HG02610 (cell line): ENCODE results near the gene LARP1.
A peak's percentile ranks its signal among the peaks of the same experiment; 100 is the strongest.

Experiments
- ATAC-seq: cut with Tn5 transposase; IDR thresholded peaks from one replicate; pipeline ENCODE4 v1.9.1; 2021; ENCODE audit warnings: mild to moderate bottlenecking, moderate library complexity; ENCODE audit not compliant: unreplicated experiment

The LARP1 gene

GRCh38 chr5:154788212-154788611, 33.0 kb downstream of the LARP1 start:
- no peak for ATAC-seq

DNA sequence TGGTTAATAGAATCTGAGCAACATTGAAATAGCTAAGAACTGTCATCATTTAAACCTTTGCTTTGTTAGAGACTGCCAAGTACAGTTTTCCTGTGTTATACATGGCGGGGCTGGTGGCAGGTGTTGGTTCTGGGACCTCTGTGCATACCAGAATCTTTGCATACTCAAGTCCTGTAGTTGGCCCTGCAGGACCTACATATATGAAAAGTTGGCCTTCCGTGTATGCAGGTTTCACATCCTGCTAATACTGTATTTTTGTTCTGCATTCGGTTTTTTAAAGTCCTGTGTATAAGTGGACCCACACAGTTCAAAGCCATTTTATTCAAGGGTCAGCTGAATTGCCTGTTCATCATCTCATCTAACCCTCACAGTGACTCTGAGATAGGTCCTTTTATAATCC, 36.4 kb downstream of the LARP1 start:
- peak; percentile 65 for ATAC-seq

DNA sequence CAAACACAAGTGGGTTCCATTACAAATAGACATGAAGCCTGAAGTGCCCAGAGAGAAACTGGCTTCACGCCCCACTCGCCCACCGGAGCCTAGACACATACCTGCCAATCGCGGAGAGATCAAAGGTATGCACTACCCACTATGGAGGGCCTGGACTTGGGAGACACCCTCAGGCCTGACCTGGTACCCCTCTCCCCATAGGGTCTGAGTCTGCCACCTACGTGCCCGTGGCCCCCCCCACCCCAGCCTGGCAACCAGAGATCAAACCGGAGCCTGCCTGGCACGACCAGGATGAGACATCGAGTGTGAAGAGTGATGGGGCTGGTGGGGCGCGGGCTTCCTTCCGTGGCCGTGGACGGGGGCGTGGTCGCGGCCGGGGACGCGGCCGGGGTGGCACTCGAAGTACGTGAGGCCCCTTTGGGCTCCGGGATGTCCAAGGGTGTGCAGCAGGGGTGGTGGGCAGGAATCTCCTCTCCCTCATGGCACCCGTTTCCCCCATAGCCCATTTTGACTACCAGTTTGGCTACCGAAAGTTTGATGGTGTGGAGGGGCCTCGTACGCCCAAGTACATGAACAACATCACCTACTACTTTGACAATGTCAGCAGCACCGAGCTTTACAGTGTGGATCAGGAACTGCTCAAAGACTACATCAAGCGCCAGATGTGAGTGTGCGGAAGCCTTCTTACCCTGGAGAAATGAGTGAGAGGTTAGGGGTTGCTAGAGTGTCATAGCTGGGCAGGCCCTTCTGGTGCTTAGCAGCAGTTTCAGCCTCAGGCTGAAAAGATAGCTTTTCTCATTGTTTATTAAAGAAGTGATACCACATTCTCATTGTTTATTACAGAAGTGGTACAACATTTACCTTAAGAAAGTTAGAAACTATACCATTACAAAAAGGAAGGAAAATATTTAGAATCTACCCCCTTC, 38.7 kb downstream of the LARP1 start:
- no peak for ATAC-seq

- no peak for ATAC-seq
Observed at GRCh38 chr5:154794525-154795234, 39.5 kb downstream of the LARP1 start.

DNA sequence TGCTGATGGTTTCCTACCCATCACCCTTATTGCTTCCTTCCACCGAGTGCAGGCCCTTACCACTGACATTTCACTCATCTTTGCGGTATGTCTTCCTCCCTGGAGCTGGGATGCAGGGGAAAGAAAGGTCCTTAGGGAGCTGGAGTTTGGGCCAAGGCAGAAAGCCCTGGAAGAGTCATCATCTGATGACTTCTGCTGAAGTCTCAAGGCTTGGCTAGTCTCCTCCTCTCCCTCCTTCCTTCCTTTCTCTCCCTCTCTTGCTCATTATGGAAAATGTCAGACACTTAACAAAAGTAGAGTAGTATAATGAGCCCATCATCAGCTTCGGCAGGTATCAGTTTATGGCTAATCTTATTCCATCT, 40.0 kb downstream of the LARP1 start:
- no peak for ATAC-seq

DNA sequence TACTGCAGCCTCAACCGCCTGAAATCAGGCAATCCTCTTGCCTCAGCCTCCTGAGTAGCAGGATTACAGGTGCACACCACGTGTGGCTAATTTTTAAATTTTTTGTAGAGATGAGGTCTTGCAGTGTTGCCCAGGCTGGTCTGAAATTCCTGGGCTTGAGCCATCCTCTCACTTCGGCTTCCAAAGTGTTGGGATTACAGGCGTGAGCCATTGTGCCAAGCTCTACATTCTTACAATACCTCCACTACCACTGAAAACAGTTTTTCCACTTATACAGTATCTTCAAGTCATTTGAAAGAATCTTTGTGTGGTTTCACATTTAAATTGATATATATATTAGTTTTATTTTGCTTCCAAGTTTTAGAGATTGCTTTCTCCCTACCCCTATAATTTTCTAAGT, 42.6 kb downstream of the LARP1 start:
- no peak for ATAC-seq

DNA sequence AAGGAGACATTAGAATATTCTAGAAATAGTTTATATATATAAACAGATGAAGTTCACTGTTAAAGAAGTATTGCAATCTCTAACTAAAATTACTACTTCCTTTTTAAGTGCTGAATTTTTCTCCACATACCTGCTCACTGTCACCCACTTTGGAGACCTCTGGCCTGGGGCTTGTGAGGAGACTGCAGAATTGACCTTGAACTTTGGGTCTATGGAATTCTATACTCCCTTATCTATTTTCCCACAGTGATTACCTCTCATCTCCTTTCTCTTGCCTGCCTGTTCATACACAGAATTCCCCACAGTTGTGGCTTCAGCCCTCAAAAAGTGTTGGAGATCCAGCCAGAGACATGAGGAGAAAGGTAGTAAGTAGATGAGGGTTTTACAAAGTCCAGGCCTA, 45.4 kb downstream of the LARP1 start:
- no peak for ATAC-seq

GRCh38 chr5:154801083-154801482, 45.9 kb downstream of the LARP1 start:
- ATAC-seq = peak; percentile 67

GRCh38 chr5:154802050-154802449, 46.9 kb downstream of the LARP1 start:
- ATAC-seq = no peak

GRCh38 chr5:154806176-154806575, 51.0 kb downstream of the LARP1 start:
- ATAC-seq = no peak

- ATAC-seq = no peak
Observed at GRCh38 chr5:154811239-154811638, 56.1 kb downstream of the LARP1 start.

DNA sequence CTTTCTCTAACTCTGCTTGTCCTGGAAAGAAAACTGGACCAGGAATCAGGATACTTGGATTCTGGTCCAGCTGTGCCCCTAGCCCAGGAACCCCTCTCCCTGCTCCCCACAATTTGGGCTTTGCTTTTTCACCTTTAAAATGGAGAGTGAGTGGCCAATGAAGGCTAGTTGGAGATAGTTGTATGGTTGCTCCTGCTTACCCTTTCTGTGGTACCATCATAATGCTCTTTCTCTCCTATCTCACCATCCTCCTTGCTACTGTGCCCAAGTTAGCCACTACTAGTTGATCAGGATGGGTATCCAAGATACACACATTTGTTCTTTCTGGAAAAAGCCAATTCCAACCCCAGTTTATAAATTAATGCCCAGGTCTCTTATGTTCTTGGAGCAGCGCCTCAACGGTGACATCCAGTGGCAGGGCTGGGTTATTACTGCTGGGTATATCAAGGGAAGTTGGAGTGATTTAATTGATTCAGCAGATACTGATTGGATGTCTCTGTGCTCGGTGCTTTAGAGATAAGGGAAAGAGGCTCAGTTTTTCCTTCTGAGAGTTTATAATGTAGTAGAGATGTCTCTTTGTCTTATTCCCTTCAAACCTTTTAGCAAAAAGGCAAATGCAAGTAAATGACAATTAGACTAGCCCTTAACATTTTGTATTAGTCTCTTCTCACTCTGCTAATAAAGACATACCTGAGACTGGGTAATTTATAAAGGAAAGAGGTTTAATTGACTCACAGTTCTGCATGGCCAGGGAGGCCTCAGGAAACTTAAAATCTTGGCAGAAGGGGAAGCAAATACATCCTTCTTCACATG, 56.7 kb downstream of the LARP1 start:
- ATAC-seq = peak; percentile 67

- ATAC-seq = no peak
Observed at GRCh38 chr5:154813158-154813557, 58.0 kb downstream of the LARP1 start.

GRCh38 chr5:154813736-154814135, 58.6 kb downstream of the LARP1 start:
- ATAC-seq = no peak

GRCh38 chr5:154815025-154815424, 59.8 kb downstream of the LARP1 start:
- ATAC-seq = no peak

DNA sequence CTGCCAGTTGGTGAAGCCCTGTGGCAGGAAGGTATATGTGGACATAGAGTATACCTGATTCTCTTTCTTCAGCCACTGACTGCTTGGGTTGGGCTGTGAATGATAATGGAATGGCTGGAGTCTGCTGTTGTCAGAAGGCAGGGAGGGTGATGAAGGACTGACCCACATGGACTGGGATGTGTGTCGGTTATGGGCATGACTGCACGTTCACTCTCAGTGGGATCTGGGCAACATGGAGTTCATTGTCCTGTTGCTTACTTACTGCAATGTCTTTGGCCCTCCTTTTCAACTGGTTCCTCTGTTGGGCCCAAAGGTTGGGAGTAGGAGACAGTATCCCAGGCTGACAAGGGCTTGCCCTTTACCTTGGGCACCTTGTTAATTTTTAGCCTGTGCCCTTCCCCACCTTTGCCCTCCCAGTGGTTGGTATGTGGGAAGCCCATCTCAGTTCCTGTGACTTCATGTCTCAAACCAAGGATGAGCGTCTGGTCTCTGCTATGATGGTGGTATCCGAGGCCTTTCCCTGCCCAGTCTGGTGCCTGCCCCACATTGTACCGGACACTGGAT, 60.6 kb downstream of the LARP1 start:
- ATAC-seq = no peak

DNA sequence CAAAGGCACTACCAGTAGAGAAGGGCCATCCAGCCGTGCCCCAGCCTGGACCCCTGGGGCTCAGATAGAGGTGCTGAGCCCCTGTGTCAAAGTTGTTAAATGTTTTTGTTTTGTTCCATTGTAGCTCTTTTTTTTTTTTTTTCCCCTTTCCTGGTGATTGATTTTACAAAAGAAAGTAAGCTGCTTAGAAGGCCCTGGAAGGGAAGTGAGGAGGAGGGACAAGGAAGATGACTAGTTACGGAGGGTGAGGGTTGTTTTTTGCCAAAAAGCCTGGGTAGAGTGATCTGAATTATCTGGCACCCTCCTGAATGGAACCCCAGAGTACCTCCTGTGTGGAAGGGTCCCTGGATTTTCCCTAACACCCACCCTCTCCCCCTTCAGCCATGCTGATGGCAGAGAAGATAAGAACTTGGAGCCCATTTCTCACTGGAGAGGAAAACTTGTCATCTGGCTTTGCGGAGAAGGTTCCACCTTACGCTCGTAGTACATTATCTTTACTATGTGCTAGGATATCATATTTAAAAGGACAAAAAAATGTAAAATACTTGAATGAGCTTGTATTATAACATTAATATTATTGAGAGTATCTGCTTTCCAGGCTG, 61.8 kb downstream of the LARP1 start:
- no peak for ATAC-seq

GRCh38 chr5:154817815-154818214, 62.6 kb downstream of the LARP1 start:
- no peak for ATAC-seq

DNA sequence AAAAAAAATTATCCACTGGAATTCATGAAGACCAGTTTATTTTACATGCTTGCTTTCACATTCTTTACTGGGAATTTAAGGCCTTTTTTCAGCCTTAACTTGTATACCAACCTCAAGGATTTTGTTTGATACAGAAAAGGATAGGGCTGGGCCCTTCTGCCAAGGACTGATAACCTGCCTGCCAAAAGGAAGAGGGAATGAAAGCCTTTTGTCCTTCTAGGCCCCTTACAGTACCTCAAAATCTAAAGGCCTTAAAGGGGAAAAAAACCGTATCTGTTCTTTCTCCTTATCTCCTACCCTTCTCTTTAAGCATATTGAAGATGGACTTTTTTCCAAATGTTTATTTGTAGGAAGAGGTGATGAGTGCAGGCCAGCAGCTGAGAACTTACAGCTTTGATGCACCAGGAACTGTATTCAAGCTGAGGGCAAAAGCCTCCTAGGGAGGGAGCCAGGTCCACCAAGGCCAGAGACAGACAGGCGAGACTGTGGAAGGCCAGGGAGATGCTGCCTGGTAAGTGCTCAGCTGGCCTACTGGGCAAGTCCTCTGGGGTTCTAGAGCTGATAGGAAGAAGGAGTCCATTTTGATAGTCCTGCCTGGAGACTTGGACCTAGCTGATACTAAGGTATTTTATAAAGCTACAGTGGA, 63.4 kb downstream of the LARP1 start:
- no peak for ATAC-seq

DNA sequence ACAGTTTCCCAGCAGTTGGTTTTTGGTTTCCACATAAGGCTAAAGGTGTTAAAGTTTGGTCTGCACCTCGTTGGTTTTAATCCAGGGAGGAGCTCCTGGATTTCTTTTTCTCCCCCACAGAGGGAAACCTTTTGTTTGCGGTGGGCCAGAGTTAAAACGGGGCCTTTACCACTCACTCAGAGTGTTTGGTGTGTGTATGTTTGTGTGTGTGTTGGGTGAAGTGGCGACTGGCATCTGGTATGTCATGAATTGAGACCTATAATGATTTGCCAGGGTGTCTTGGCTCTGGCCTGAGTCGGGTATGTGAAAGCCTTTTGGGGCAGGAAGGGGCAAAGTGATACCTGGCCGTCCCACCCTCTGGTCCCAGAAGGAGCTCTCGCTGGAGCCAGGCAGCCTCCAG, 64.4 kb downstream of the LARP1 start:
- ATAC-seq = no peak
